H9 (cell line): ENCODE results near the gene AVPR2. TPM values are rescaled to one million over a fixed set of nuclear protein-coding genes. Genes with fewer than 3 reads are reported as not detected.

Source experiments
- DNase-seq: peaks from one replicate; pipeline ENCODE4 v3.0.0-alpha.2; 2017
- H2AFZ ChIP-seq: one replicate; pipeline ENCODE4 v1.6.1; 2013; ENCODE audit warnings: mild to moderate bottlenecking, low read length, control low read depth, moderate library complexity
- H2AK5ac ChIP-seq: 2 replicates; pipeline ENCODE4 v1.6.1; 2013; ENCODE audit warnings: low read length, control low read depth, mixed read lengths; ENCODE audit not compliant: insufficient read length
- H2BK120ac ChIP-seq: one replicate; pipeline ENCODE4 v1.6.1; 2013; ENCODE audit warnings: low read depth, mild to moderate bottlenecking, low read length, control low read depth, inconsistent platforms; ENCODE audit not compliant: poor library complexity, severe bottlenecking
- H2BK12ac ChIP-seq: 2 replicates; pipeline ENCODE4 v1.6.1; 2013; ENCODE audit warnings: low read length, control low read depth, mixed read lengths, low read depth; ENCODE audit not compliant: insufficient read length
- H2BK15ac ChIP-seq: 2 replicates; pipeline ENCODE4 v1.6.1; 2013; ENCODE audit warnings: low read depth, low read length, control low read depth
- H2BK20ac ChIP-seq: one replicate; pipeline ENCODE4 v1.6.1; 2013; ENCODE audit warnings: low read depth, mild to moderate bottlenecking, low read length, control low read depth, inconsistent platforms; ENCODE audit not compliant: poor library complexity, severe bottlenecking
- H2BK5ac ChIP-seq: 2 replicates; pipeline ENCODE4 v1.6.1; 2013; ENCODE audit warnings: low read length, control low read depth, mixed read lengths; ENCODE audit not compliant: insufficient read length
- H3K14ac ChIP-seq: 2 replicates; pipeline ENCODE4 v1.6.1; 2013; ENCODE audit warnings: low read length, control low read depth; ENCODE audit not compliant: insufficient read depth
- H3K18ac ChIP-seq: 2 replicates; pipeline ENCODE4 v1.6.1; 2013; ENCODE audit warnings: low read depth, mild to moderate bottlenecking, mixed read lengths, low read length, control low read depth; ENCODE audit not compliant: insufficient read length
- H3K23ac ChIP-seq: 2 replicates; pipeline ENCODE4 v1.6.1; 2013; ENCODE audit warnings: low read length, control low read depth, mixed read lengths, low read depth; ENCODE audit not compliant: insufficient read length
- H3K23me2 ChIP-seq: 2 replicates; pipeline ENCODE4 v1.6.1; 2013; ENCODE audit warnings: low read depth, mild to moderate bottlenecking, mixed read lengths, low read length, control low read depth; ENCODE audit not compliant: insufficient read length, poor library complexity, severe bottlenecking
- H3K27ac ChIP-seq: 2 replicates; pipeline ENCODE4 v1.5.1; 2013; ENCODE audit warnings: low read length, control low read depth, mixed read lengths, low read depth; ENCODE audit not compliant: insufficient read length
- H3K27me3 ChIP-seq: 2 replicates; pipeline ENCODE4 v1.6.1; 2013; ENCODE audit warnings: low read length, control low read depth, inconsistent platforms; ENCODE audit not compliant: insufficient read depth
- H3K4ac ChIP-seq: 2 replicates; pipeline ENCODE4 v1.6.1; 2013; ENCODE audit warnings: low read depth, mild to moderate bottlenecking, control low read depth, inconsistent platforms, low read length, moderate library complexity
- H3K4me1 ChIP-seq: 2 replicates; pipeline ENCODE4 v1.6.1; 2013; ENCODE audit warnings: low read length, control low read depth, inconsistent platforms; ENCODE audit not compliant: insufficient read depth
- H3K4me2 ChIP-seq: 2 replicates; pipeline ENCODE4 v1.6.1; 2013; ENCODE audit warnings: low read length, control low read depth, mixed read lengths; ENCODE audit not compliant: insufficient read length, insufficient read depth
- H3K56ac ChIP-seq: 2 replicates; pipeline ENCODE4 v1.6.1; 2013; ENCODE audit warnings: low read depth, mild to moderate bottlenecking, mixed read lengths, low read length, control low read depth; ENCODE audit not compliant: insufficient read length
- H3K79me1 ChIP-seq: 2 replicates; pipeline ENCODE4 v1.6.1; 2013; ENCODE audit warnings: low read depth, mild to moderate bottlenecking, moderate library complexity, low read length, control low read depth, inconsistent platforms; ENCODE audit not compliant: insufficient read depth, poor library complexity, severe bottlenecking
- H3K79me2 ChIP-seq: 2 replicates; pipeline ENCODE4 v1.6.1; 2013; ENCODE audit warnings: low read length, control low read depth, inconsistent platforms; ENCODE audit not compliant: insufficient read depth
- H3K9ac ChIP-seq: 2 replicates; pipeline ENCODE4 v1.6.1; 2013; ENCODE audit warnings: low read length, control low read depth, mixed read lengths; ENCODE audit not compliant: insufficient read length; ENCODE audit errors: extremely low read depth
- H3K9me3 ChIP-seq: one replicate; pipeline ENCODE4 v1.6.1; 2013; ENCODE audit warnings: low read depth, low read length, inconsistent platforms; ENCODE audit not compliant: control insufficient read depth
- H3T11ph ChIP-seq: one replicate; pipeline ENCODE4 v1.6.1; 2013; ENCODE audit warnings: mild to moderate bottlenecking, low read length, control low read depth, inconsistent platforms
- H4K20me1 ChIP-seq: one replicate; pipeline ENCODE4 v1.6.1; 2013; ENCODE audit not compliant: control insufficient read depth, insufficient read length, insufficient read depth
- H4K5ac ChIP-seq: 2 replicates; pipeline ENCODE4 v1.6.1; 2013; ENCODE audit warnings: low read depth, mild to moderate bottlenecking, mixed read lengths, low read length, control low read depth; ENCODE audit not compliant: insufficient read length
- H4K8ac ChIP-seq: replicated peaks from 2 replicates; pipeline ENCODE4 v1.6.1; 2013; ENCODE audit warnings: low read length, control low read depth, mixed read lengths, low read depth; ENCODE audit not compliant: insufficient read length
- H4K91ac ChIP-seq: 2 replicates; pipeline ENCODE4 v1.6.1; 2013; ENCODE audit warnings: low read depth, mild to moderate bottlenecking, moderate library complexity, mixed read lengths, low read length, control low read depth; ENCODE audit not compliant: insufficient read length
- H3K27ac Mint-ChIP-seq, 3 experiments: 2 replicates in 2 of 3; 3 replicates in 1 of 3; pipeline ENCODE4 v1.8.0; 2020 to 2021; ENCODE audit warnings: mixed read lengths in 3 of 3, mild to moderate bottlenecking in 1 of 3, moderate library complexity in 1 of 3
- H3K27me3 Mint-ChIP-seq: 2 replicates; pipeline ENCODE4 v1.8.0; 2021; ENCODE audit warnings: low read depth, mild to moderate bottlenecking, moderate library complexity, mixed read lengths
- H3K36me3 Mint-ChIP-seq, 3 experiments: 2 replicates in 2 of 3; 3 replicates in 1 of 3; pipeline ENCODE4 v1.8.0; 2020 to 2021; ENCODE audit warnings: low read depth in 3 of 3, mixed read lengths in 3 of 3; ENCODE audit not compliant: insufficient read depth in 1 of 3
- H3K4me1 Mint-ChIP-seq, 2 experiments: 2 replicates each; pipeline ENCODE4 v1.8.0; 2020; ENCODE audit warnings: mixed read lengths in 2 of 2
- H3K4me3 Mint-ChIP-seq, 2 experiments: 2 replicates in 1 of 2; 3 replicates in 1 of 2; pipeline ENCODE4 v1.8.0; 2020 to 2021; ENCODE audit warnings: mild to moderate bottlenecking in 2 of 2, mixed read lengths in 2 of 2, moderate library complexity in 1 of 2
- H3K9me3 Mint-ChIP-seq, 2 experiments: 2 replicates in 1 of 2; 3 replicates in 1 of 2; pipeline ENCODE4 v1.8.0; 2020; ENCODE audit warnings: mild to moderate bottlenecking in 2 of 2, mixed read lengths in 2 of 2, moderate library complexity in 1 of 2
- WGBS: extraction: QIAGEN DNeasy Blood & Tissue Kit; methylation state at CpG from one replicate; pipeline ENCODE4 v1.1.7; 2013; ENCODE audit warnings: missing lambda C conversion rate, low lambda C conversion rate, mixed read lengths; ENCODE audit not compliant: insufficient read length; ENCODE audit errors: extremely low coverage; 5-methylcytosine and 5-hydroxymethylcytosine counted together
- total RNA-seq: library from RNA; stranded (reverse); gene quantifications from 2 replicates; pipeline ENCODE4 v1.2.1, GENCODE V29; 2021
- TF ChIP-seq, protein P1 (sequence below): fragments of 200-600 bp; sonication (generic); conservative IDR thresholded peaks from 3 replicates; pipeline ENCODE4 v1.8.0; 2021; ENCODE audit warnings: antibody characterized with exemption, mild to moderate bottlenecking

AVPR2 gene
- total RNA-seq, 1 experiment from 2014 or later = not detected

DNA sequence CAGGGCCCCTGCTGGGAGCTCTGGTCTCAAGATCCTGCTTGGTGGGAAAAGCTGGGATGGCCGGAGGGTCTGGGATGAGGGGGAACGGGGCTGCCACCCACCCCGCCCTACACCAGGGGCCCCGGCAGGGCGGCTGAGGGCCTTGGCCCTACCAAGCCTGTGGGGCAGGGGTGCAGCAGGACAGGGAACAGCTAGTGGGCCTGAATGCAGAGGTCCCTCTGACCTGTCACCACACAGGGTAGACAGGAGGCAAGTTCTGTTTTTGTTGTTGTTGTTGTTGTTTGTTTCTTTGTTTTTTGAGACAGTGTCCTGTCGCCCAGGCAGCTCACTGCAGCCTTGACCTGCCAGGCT lies 40.3 kb downstream of the AVPR2 start:
- H3K27me3 Mint-ChIP-seq = no peaks in the 10 kb centered on the region
- Histone ChIP-seq H3K23me2 (no peaks in the 10 kb centered on the region), H4K8ac (no peak overlapping the region), H3K79me2 (no peaks in the 10 kb centered on the region), H3K27me3 (no peaks in the 10 kb centered on the region), H4K5ac (no peak overlapping the region), H3K56ac (no peak overlapping the region), H3K79me1 (no peaks in the 10 kb centered on the region), H3K4me2 (no peak overlapping the region), H2BK5ac (no peak overlapping the region), H3K4me1 (no peaks in the 10 kb centered on the region), H3K4ac (no peak overlapping the region), H3K18ac (no peak overlapping the region), H4K20me1 (no peaks in the 10 kb centered on the region), H2AFZ (no peak overlapping the region), H2BK15ac (no peak overlapping the region), H3K27ac (no peak overlapping the region), H2BK20ac (no peak overlapping the region), H2BK12ac (no peak overlapping the region), H3K23ac (no peak overlapping the region), H2BK120ac (no peak overlapping the region), H3T11ph (no peak overlapping the region), H3K9me3 (no peaks in the 10 kb centered on the region), H3K14ac (no peak overlapping the region), H4K91ac (no peak overlapping the region), H2AK5ac (no peak overlapping the region), H3K9ac (no peak overlapping the region)
- H3K4me3 Mint-ChIP-seq = peak overlapping the region in 1 of 2 experiments; percentile 40; a peak in 1 of 5 replicates
- H3K36me3 Mint-ChIP-seq = peaks cover 12 to 33% (median 23%) of the 10 kb centered on the region in 3 experiments
- TF ChIP-seq, protein P1, sequence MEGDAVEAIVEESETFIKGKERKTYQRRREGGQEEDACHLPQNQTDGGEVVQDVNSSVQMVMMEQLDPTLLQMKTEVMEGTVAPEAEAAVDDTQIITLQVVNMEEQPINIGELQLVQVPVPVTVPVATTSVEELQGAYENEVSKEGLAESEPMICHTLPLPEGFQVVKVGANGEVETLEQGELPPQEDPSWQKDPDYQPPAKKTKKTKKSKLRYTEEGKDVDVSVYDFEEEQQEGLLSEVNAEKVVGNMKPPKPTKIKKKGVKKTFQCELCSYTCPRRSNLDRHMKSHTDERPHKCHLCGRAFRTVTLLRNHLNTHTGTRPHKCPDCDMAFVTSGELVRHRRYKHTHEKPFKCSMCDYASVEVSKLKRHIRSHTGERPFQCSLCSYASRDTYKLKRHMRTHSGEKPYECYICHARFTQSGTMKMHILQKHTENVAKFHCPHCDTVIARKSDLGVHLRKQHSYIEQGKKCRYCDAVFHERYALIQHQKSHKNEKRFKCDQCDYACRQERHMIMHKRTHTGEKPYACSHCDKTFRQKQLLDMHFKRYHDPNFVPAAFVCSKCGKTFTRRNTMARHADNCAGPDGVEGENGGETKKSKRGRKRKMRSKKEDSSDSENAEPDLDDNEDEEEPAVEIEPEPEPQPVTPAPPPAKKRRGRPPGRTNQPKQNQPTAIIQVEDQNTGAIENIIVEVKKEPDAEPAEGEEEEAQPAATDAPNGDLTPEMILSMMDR = no peak
- no peak for DNase-seq
- H3K9me3 Mint-ChIP-seq = peaks cover 14 to 23% of the 10 kb centered on the region in 2 experiments
- no peak overlapping the region; a peak in 1 of 7 replicates for H3K27ac Mint-ChIP-seq
- no CpG with 5 or more reads among the region's 6 CpGs for WGBS
- H3K4me1 Mint-ChIP-seq = peaks cover 10 to 39% of the 10 kb centered on the region in 2 experiments
